ENCODE results near the gene TRAPPC2B.
A peak's percentile ranks its signal among the peaks of the same experiment; 100 is the strongest.

TRAPPC2B gene

GRCh38 chr19:57377498-57378146 is 14.3 kb downstream of the TRAPPC2B start:
- ChIA-PET CTCF (no interaction called here), POLR2A (no interaction called here)
- TF ChIP-seq, protein P1, sequence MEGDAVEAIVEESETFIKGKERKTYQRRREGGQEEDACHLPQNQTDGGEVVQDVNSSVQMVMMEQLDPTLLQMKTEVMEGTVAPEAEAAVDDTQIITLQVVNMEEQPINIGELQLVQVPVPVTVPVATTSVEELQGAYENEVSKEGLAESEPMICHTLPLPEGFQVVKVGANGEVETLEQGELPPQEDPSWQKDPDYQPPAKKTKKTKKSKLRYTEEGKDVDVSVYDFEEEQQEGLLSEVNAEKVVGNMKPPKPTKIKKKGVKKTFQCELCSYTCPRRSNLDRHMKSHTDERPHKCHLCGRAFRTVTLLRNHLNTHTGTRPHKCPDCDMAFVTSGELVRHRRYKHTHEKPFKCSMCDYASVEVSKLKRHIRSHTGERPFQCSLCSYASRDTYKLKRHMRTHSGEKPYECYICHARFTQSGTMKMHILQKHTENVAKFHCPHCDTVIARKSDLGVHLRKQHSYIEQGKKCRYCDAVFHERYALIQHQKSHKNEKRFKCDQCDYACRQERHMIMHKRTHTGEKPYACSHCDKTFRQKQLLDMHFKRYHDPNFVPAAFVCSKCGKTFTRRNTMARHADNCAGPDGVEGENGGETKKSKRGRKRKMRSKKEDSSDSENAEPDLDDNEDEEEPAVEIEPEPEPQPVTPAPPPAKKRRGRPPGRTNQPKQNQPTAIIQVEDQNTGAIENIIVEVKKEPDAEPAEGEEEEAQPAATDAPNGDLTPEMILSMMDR (IDR thresholded peaks at IDR 0.05; ENCODE audit: control extremely low read depth, extremely low read depth, low read depth, missing control alignments): no peak
- DNase-seq (ENCODE audit: extremely low spot score): no peak

DNA sequence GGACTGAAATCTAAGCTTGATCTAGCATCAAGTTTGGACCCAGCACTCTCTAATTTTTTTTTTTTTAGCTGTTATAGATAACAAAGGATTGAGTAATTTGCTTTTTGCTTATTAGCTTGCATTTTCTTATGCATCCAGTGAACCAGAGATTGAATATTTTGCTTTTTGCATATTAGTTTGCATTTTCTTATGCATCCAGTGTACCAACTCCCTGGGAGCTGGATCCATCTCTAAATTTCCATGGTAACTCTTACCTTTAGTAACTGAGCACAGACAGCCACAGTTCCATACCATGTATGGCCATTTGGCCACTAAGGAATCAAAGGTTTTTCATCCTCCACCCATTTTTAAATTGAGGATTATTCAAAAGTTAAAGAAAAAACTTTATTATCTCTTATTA is 17.6 kb downstream of the TRAPPC2B start:
- no peak for DNase-seq (ENCODE audit: extremely low spot score)
- TF ChIP-seq, protein P1 (IDR thresholded peaks at IDR 0.05; ENCODE audit: control extremely low read depth, extremely low read depth, low read depth, missing control alignments): no peak
- ChIA-PET CTCF (interaction anchor here (1.4 kb wide), 1 partner anchor 13 kb away, joined by 3 read pairs; no protein-coding TSS in a partner anchor), POLR2A (no interaction called here)

- ChIA-PET POLR2A (interaction anchor here (0.7 kb wide), 1 partner anchor 212 kb away, joined by 3 read pairs; no protein-coding TSS in a partner anchor), CTCF (no interaction called here)
- TF ChIP-seq, protein P1 (IDR thresholded peaks at IDR 0.05; ENCODE audit: control extremely low read depth, extremely low read depth, low read depth, missing control alignments): no peak
- no peak for DNase-seq (ENCODE audit: extremely low spot score)
These were observed 19.6 kb downstream of the TRAPPC2B start for GRCh38 chr19:57382806-57383488.

GRCh38 chr19:57389194-57389729 is 25.9 kb downstream of the TRAPPC2B start:
- POLR2A ChIA-PET: no interaction called here
- TF ChIP-seq, protein P1 (IDR thresholded peaks at IDR 0.05; ENCODE audit: control extremely low read depth, extremely low read depth, low read depth, missing control alignments): no peak
- CTCF ChIA-PET: interaction anchor here (1.0 to 2.5 kb wide), 6 partner anchors 14 to 35 kb away, joined by 3 to 13 read pairs (median 3); no protein-coding TSS in a partner anchor
- DNase-seq (ENCODE audit: extremely low spot score): no peak

- CTCF ChIA-PET: interaction anchor here (1.0 to 2.5 kb wide), 6 partner anchors 14 to 36 kb away, joined by 3 to 13 read pairs (median 3); no protein-coding TSS in a partner anchor
- POLR2A ChIA-PET: no interaction called here
- TF ChIP-seq, protein P1 (IDR thresholded peaks at IDR 0.05; ENCODE audit: control extremely low read depth, extremely low read depth, low read depth, missing control alignments): peak; percentile 34
- peak; percentile 92 for DNase-seq (ENCODE audit: extremely low spot score)
These were observed 26.6 kb downstream of the TRAPPC2B start, which contains the start of gene ZNF548 for GRCh38 chr19:57389730-57390598. Gene ZNF548, plus strand, starts transcription at chr19:57389854. Its CDS starts 246 bp downstream, at chr19:57390100.

- ChIA-PET CTCF (no interaction called here), POLR2A (no interaction called here)
- no peak for DNase-seq (ENCODE audit: extremely low spot score)
- TF ChIP-seq, protein P1 (IDR thresholded peaks at IDR 0.05; ENCODE audit: control extremely low read depth, extremely low read depth, low read depth, missing control alignments): no peak
These were observed 32.4 kb downstream of the TRAPPC2B start for GRCh38 chr19:57395710-57396109.
